HG02870 (cell line): Measurements from ENCODE around the gene TBRG1.

Source experiments
- ATAC-seq: cut with Tn5 transposase; IDR thresholded peaks from one replicate; pipeline ENCODE4 v1.9.1; 2021; ENCODE audit warnings: mild to moderate bottlenecking, moderate library complexity; ENCODE audit not compliant: unreplicated experiment

TBRG1 gene

GRCh38 chr11:124612045-124612444 lies 10.6 kb upstream of the TBRG1 start:
- ATAC-seq, result no peak

- no peak for ATAC-seq
Observed at GRCh38 chr11:124612567-124613246, 10.0 kb upstream of the TBRG1 start.

GRCh38 chr11:124618863-124619262 lies 3.8 kb upstream of the TBRG1 start:
- ATAC-seq, result no peak

- ATAC-seq, result no peak
Observed at GRCh38 chr11:124623861-124624525, 1.3 kb downstream of the TBRG1 start.

GRCh38 chr11:124625504-124626168 lies 3.0 kb downstream of the TBRG1 start:
- ATAC-seq, result no peak

GRCh38 chr11:124627546-124627945 lies 4.9 kb downstream of the TBRG1 start:
- ATAC-seq, result no peak

- no peak for ATAC-seq
Observed at GRCh38 chr11:124629961-124630360, 7.3 kb downstream of the TBRG1 start.

GRCh38 chr11:124633355-124633754 lies 10.7 kb downstream of the TBRG1 start:
- no peak for ATAC-seq

- no peak for ATAC-seq
Observed at GRCh38 chr11:124635932-124636331, 13.3 kb downstream of the TBRG1 start.

GRCh38 chr11:124638500-124638899 lies 15.8 kb downstream of the TBRG1 start:
- no peak for ATAC-seq

- ATAC-seq, result no peak
Observed at GRCh38 chr11:124639186-124639585, 16.5 kb downstream of the TBRG1 start.

- ATAC-seq, result no peak
Observed at GRCh38 chr11:124640666-124641065, 18.0 kb downstream of the TBRG1 start.

GRCh38 chr11:124642628-124643027 lies 20.0 kb downstream of the TBRG1 start:
- no peak for ATAC-seq

GRCh38 chr11:124643042-124643604 lies 20.5 kb downstream of the TBRG1 start:
- no peak for ATAC-seq

- no peak for ATAC-seq
Observed at GRCh38 chr11:124643605-124644425, 21.2 kb downstream of the TBRG1 start.

- peak; percentile 63 for ATAC-seq
Observed at GRCh38 chr11:124644426-124645280, 22.0 kb downstream of the TBRG1 start.

GRCh38 chr11:124646148-124646547 lies 23.5 kb downstream of the TBRG1 start:
- peak; percentile 52 for ATAC-seq

GRCh38 chr11:124648610-124649009 lies 25.9 kb downstream of the TBRG1 start:
- ATAC-seq, result no peak

- no peak for ATAC-seq
Observed at GRCh38 chr11:124656774-124657630, 34.3 kb downstream of the TBRG1 start.
